DMS114 treated with DMSO at 0.1 percent for 48 hours (cell line): Measurements from ENCODE around the gene ZNHIT2.
"Not testable (repeated sequence)": the region's sequence is repeated elsewhere in the genome, so short reads cannot be mapped to it uniquely, and the experiment has no call there.

ENCODE experiments used
- DNase-seq: peaks from one replicate; lab custom pipeline; 2025; ENCODE audit not compliant: unreplicated experiment; lab: John Stamatoyannopoulos, UW

Gene ZNHIT2

DNA sequence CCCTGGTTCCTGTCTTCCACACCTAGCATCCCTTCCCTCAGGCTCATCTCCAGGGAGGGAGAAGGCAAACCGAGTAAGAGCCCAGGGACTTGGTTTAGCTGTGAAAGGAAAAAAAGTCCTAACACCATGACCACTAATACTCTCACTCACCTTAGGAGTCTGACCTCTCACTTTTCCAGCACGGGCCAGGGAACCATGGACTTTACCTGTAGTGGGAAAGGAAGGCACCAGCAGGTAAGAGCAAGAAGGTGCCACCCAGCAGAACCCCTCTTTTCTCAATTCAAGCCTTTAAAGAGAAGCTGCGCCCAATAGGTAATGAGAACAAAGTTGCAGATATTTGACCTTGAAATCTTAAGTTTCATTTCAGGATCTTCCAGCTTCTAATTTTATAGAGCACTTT lies 3.3 kb upstream of the ZNHIT2 start:
- no peak for DNase-seq

DNA sequence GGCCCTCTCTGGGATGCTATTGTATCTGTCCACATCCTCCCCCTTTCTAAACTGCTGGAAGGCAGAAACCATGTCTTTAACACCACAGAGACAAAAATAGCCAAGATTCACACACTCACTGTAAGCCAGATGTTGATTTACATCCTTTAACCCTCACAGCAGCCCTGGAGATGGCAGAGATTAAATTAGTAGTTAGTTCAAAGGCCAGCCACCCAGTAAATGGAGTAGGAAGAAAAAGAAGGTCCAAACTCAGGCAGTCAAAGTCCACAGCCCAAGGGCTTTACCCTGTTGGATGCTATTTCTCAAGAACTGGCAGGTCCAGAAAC lies 2.1 kb upstream of the ZNHIT2 start:
- DNase-seq: no peak

DNA sequence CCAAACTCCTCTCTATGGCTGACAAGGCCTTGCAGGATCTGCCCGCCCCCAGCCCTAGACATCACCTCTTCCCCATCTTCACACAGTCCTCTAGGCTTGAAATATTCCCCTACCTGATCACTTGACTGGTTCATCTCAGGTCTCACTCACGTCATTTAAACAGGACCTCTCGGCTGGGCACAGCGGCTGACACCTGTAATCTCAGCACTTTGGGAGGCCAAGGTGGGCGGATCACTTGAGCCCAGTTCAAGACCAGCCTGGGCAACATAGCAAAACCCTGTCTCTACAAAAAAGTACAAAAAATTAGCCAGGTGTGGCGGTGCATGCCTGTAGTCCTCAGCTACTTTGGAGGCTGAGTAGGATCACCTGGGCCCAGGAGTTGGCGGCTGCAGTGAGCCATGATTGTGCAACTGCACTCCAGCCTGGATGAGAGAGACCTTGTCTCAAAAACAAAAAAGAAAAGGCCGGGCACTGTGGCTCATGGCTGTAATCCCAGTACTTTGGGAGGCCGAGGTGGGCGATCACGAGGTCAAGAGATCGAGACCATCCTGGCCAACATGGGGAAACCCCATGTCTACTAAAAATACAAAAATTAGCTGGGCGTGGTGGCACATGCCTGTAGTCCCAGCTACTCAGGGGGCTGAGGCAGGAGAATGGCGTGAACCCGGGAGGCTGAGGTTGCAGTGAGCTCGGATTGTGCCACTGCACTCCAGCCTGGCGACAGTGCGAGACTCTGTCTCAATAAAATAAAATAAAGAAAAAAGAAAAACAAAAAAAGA lies 1.6 kb upstream of the ZNHIT2 start:
- DNase-seq: not testable (repeated sequence)

DNA sequence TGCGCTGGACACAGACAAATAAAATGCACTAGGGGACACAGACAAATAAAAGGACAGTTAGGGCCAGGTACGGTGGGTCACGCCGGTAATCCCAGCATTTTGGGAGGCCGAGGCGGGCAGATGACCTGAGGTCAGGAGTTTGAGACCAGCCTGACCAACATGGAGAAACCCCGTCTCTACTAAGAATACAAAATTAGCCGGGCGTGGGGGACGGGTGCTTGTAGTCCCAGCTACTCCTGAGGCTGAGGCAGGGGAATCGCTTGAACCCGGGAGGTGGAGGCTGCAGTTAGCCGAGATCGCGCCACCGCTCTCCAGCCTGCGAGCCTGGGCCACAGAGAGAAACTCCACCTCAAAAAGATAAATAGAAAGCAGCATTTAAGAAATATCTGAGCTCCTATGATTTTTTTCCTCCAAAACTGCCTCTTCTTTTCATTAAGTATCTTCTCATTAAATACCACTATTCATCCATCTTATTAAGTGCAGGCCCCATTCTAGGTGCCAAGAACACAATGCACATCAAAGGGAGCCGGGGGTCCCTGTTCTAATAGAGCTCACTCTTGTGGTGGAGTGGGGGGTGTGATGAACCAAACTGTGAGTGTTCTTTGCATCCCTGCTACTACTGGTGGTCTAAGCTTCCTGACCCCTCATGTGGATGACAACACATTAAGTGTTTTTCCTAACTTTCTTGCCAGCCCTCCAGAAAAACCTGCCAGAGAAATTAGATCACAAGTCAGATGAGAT lies 766 bp upstream of the ZNHIT2 start:
- DNase-seq: no peak

DNA sequence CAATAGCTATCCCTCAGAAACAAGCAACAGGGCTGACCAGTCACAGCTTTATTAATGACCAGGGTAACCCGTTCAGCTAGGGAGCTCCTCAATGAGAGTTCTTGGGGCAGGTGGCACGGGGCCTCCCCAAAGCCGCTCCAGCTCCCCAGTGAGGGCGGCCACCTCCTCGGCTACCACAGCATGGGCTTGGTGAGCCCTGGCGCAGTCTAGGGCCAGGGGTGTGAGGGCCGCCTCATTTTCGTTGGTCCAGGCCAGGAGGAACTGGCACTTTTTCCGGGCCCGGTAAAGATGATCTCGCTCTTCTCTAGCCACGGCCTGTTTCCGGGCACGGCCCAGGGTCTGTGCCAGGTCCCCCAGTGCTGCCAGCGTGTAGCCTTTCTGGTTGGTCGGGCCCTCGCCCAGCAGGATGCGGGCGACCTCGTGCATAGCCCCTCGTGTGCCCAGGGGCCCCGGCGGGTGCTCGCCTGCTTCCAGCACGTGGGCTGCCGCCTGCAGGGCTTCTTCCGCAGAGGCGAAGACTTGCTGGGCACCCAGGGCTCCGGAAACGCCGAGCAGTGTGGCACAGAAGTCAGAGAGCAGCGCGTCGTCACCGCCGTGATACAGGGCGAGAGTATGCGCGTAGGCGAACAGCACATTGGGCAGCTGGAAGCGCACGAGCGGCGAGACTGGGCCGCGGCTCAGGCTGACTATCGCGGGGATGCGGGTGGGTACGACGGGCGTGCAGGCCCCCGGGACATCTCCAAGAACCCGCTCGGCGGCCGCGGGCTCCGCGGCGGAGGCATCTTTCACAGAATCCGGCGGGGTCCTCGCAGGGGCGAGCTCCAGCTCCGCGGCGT lies 913 bp downstream of the ZNHIT2 start:
- DNase-seq: no peak

DNA sequence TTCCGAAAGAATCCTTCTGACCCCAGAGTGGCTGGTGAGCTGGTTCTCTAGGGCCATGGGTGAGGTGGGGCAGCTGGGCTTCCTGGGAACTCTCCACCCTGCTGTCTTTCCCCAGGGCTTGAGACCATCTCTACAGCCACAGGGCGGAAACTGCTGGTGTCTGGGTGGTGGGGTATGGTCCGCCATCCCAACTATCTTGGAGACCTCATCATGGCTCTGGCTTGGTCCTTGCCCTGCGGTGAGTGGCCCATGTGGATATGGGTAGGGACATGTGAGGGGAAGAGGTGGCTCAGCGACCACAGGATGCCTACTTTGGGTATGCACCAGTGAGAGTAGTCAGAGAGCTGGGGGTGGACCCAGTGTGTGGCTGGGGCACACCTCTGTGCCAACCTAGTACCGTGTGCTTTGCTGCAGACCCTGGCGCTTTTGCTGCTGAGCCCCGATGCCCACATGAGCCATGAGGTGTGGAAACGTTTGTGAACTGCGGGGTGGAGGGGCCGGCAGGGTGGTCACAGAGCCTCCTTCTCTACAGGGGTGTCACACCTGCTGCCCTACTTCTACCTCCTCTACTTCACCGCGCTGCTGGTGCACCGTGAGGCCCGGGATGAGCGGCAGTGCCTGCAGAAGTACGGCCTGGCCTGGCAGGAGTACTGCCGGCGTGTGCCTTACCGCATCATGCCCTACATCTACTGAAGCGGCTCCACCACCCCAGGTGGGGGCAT lies 2.0 kb downstream of the ZNHIT2 start:
- no peak for DNase-seq

DNA sequence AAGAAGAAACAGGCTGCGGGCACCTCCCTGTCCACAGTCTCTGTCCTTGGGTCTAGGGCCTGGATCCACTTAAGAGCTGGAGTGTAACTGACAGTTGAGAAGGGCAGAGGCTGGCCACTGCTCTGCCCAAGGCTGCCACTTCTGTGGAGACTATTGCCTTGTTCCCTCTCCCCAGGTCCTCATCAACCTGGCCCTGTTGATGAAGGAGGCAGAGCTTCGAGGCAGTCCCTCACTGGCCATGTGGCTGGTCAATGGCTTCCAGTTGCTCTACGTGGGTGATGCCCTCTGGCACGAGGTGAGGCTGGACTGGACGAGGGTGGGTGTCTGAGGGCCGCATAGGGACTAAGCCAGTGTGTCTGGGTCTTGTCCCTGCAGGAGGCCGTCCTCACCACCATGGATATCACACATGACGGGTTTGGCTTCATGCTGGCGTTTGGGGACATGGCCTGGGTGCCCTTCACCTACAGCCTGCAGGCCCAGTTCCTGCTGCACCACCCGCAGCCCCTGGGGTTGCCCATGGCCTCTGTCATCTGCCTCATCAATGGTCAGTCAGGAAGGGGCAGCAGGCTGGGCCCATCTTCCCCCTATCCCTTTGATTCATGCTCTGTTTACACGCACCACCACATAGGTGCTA lies 2.8 kb downstream of the ZNHIT2 start:
- DNase-seq: no peak

DNA sequence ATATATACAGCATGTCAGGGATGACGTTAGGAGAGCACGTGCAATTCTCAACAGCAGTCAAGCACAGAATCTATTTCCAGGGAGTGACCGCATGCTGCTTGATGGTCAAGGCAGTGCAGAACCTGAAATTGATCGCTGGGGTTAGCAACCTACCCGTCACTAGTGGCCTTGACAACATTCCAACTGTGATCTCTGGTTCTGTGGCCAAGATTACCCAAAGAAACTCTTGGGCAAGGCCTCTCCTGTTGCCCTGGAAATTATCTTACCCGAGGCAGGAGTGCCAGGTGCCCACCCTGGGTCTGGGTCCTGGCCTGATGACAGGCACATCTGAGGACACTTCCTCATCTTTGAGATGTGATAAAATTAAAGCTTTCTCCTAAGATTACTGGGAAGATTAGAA lies 3.7 kb downstream of the ZNHIT2 start:
- DNase-seq: no peak

DNA sequence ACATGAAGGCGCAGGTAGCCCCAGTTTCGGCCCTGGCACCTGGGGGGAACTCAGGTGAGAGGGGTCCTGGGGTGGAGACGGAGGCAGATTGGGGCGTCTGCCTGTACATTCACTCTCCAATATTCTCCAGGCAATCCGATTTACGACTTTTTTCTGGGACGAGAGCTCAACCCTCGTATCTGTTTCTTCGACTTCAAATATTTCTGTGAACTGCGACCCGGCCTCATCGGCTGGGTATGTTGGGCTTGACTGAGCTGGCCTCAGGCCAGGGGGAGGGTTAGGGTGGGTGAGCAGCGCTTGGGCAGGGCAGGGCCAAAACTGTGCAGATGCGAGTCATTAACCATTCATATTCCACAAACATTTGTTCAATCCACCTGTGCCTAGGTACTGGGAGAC lies 4.1 kb downstream of the ZNHIT2 start:
- DNase-seq: no peak

DNA sequence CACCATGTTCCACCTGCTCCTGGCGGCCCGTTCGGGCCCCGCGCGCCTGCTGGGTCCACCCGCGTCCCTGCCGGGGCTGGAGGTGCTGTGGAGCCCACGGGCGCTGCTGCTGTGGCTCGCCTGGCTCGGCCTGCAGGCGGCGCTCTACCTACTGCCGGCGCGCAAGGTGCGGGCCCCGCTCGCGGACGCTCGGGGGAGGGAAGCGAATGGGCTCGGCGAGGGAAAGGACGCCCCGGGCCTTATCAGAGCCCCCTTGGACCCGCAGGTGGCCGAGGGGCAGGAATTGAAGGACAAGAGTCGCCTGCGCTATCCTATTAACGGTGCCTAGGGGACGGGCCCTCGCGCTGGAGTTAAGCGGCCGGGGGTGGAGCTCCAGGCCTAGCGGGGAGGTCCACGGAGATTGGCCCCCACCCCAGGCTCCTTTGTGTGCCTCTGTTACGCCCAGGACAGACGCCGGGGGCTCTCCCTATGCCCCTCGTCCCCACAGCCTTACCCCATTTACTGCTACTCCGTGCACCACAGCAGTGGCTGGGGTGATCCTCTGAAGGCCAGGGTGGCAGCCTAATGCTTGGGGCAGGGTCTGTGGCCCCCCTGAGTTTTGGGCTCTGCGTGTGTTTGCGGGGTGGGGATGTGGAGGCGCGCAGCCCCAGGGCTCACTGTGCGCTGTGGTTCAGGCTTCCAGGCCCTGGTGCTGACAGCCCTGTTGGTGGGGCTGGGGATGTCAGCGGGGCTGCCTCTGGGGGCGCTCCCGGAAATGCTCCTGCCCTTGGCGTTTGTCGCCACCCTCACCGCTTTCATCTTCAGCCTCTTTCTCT lies 4.7 kb downstream of the ZNHIT2 start:
- no peak for DNase-seq

DNA sequence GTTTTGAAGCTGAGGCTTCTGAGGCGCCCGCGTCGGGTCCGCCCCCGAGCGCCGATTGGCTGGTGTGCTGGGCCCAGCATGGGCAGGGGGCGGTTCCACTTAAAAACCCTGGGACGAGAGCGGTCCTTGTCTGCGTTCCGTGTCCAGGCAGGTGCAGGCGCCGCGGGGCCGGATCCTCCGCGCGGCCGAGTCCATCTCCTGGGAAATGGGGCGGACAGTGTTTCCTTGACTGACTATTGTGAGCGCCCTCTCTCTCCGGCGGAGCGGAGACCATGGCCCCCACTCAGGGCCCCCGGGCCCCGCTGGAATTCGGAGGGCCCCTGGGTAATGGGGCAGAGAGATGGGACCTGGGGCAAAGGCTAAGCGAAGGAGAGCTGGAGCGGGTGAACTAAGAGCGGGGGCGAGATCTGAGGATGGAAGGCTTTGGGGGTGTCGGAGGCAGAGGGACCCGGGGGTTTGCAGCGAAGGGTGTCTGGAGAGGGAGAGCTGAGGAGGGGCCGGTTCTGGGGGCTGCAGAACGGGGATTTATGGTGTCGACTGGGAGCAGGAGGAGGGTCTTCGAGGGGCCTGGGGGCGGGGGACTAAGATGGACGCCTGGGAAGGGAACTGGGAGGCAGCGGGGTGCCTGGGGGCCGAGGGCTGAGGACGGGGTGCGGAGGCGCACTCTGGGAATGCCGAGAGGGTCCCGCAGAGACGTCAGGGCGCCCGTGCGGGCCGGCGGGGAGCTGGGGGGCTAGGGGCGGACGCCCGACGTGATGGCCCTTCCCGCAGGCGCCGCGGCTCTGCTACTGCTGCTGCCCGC lies 5.6 kb downstream of the ZNHIT2 start, which contains the start of gene TM7SF2:
TSS of gene TM7SF2 (plus strand) at position 129 of the 802 bp plus-strand sequence. CDS start at position 273, 144 bp downstream.
- peak; percentile 84 for DNase-seq

DNA sequence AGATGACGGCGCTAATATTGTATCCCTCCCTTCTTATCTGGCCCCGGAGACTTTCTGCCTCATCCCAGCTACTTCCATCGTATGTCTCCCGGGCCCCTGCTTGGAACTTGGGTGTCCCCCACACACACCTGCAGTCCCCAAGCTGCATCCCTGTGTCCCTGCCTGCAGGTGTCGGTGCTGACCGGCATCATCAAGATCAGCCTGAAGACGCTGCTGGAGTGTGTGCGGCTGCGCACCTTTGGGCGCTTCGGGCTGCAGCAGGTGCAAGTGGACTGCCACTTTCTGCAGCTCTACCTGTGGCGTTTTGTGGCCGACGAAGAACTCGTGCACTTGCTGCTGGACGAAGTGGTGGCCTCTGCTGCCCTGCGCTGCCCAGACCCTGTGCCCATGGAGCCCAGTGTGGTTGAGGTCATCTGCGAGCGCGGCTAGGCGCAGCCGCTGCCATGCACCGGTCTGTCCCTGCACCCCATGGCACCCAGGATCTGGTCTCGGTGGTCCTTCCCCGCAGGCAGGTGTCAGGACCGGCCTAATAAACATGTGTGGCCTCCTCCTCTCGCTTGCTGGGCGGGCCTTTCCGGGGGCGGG lies 6.2 kb downstream of the ZNHIT2 start:
- no peak for DNase-seq

DNA sequence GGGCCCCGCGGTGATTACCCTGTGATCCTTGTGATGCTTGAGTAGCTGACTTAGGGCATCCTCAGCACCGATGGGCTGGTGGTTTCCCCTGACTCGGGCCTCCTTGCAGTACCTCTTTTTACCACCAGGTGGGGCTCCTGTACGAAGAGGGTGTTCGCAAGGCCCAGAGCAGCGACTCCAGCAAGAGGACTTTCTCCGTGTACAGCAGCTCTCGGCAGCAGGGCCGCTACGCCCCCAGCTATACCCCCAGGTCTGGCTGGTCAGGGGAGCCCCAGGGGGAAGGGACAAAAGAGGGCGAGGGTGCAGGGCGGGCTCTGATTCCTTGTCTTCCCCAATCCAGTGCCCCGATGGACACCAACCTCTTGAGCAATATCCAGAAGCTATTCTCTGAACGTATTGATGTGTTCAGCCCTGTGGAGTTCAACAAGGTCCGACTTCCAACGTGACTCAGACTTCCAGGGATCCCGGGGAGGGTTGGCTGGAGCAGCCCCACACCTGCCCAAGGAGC lies 7.1 kb downstream of the ZNHIT2 start:
- DNase-seq: peak; percentile 83

DNA sequence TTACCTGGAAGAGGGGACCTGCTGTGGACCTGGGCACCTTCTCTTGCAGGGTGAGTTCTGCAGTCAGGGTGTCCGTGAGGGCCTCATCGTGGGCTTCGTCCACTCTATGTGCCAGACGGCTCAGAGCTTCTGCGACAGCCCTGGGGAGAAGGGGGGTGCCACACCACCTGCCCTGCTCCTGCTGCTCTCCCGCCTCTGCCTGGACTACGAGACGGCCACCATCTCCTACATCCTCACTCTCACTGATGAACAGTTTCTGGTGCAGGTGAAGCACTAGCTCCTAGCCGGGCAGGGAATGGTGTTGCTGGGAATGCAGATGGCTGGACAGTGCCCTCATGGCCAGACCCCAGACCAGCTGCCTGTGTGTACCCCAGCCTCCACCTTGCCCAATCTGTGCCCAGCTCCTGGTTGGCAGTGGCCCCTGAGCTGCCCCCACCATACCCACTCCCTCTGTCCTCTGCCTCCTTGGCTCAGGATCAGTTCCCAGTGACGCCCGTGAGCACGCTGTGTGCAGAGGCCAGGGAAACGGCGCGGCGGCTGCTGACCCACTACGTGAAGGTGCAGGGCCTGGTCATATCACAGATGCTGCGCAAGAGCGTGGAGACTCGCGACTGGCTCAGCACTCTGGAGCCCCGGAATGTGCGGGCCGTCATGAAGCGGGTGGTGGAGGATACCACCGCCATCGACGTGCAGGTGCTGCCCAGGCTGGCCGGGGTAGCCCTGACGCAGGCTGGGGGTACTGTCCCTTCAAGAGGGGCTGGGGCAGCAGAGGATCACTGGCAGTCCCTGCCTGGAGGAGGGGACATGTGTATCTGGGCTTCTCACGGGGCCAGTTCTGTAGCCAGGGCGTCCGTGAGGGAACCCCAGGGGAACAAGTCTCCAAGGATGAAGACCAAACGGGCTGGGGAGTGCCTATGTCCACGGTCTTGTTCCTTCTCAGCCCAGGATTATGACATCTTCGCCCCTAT lies 8.0 kb downstream of the ZNHIT2 start:
- no peak for DNase-seq

DNA sequence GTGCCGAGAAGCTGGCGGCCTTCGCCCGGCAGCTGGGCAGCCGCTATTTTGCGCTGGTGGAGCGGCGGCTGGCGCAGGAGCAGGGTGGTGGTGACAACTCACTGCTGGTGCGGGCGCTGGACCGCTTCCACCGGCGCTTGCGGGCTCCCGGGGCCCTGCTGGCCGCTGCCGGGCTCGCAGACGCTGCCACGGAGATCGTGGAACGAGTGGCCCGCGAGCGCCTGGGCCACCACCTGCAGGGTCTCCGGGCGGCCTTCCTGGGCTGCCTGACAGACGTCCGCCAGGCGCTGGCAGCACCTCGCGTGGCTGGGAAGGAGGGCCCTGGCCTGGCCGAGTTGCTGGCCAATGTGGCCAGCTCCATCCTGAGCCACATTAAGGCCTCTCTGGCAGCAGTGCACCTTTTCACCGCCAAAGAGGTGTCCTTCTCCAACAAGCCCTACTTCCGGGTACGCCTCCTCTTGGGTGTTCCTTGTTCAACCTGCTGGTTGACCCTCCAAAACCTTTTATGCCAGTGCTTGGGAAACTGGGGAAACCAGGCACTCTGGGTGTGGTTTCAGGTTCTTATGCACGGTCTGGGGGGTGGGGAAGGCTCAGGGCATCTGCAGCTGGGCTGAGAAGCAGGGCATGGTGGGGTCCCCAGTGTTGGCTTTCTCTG lies 8.9 kb downstream of the ZNHIT2 start:
- no peak for DNase-seq

DNA sequence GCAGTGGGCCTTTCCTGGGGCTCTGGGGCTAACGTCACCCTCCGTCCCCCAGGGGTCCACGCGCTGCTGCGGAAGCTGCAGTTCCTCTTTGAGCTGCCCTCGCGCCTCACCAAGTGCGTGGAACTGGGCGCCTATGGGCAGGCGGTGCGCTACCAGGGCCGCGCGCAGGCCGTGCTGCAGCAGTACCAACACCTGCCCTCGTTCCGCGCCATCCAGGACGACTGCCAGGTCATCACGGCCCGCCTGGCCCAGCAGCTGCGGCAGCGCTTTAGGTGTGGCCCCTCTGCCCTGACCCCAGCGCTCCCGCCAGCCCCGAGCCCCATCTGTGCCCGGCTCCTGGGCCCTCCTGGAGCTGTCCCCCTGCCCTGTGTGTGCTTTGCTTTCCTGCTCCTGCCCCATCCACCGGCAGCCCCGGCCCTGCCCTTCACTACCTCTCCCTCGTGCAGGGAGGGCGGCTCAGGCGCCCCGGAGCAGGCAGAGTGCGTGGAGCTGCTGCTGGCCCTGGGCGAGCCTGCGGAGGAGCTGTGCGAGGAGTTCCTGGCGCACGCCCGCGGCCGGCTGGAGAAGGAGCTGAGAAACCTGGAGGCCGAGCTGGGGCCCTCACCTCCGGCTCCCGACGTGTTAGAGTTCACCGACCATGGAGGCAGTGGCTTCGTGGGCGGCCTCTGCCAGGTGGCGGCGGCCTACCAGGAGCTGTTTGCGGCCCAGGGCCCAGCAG lies 9.6 kb downstream of the ZNHIT2 start:
- DNase-seq: no peak
